ENCODE data around the gene ENPP3.

The ENPP3 gene

GRCh38 chr6:131769385-131770141 lies 132.5 kb downstream of the ENPP3 start:
- no peak for DNase-seq

GRCh38 chr6:131770776-131771175 lies 133.7 kb downstream of the ENPP3 start:
- no peak for DNase-seq

- no peak for DNase-seq
Observed at GRCh38 chr6:131773284-131773950, 136.3 kb downstream of the ENPP3 start.

GRCh38 chr6:131775886-131776285 lies 138.8 kb downstream of the ENPP3 start:
- no peak for DNase-seq

- no peak for DNase-seq
Observed at GRCh38 chr6:131776985-131777384, 139.9 kb downstream of the ENPP3 start.

GRCh38 chr6:131778169-131778568 lies 141.1 kb downstream of the ENPP3 start:
- no peak for DNase-seq

- DNase-seq = no peak
Observed at GRCh38 chr6:131779304-131779703, 142.2 kb downstream of the ENPP3 start.

- DNase-seq = no peak
Observed at GRCh38 chr6:131780600-131780999, 143.5 kb downstream of the ENPP3 start.

GRCh38 chr6:131781687-131782086 lies 144.6 kb downstream of the ENPP3 start:
- no peak for DNase-seq

GRCh38 chr6:131782764-131783163 lies 145.7 kb downstream of the ENPP3 start:
- no peak for DNase-seq

GRCh38 chr6:131784561-131784960 lies 147.5 kb downstream of the ENPP3 start:
- DNase-seq = no peak

- no peak for DNase-seq
Observed at GRCh38 chr6:131787079-131787478, 150.0 kb downstream of the ENPP3 start.

- no peak for DNase-seq
Observed at GRCh38 chr6:131787766-131788712, 150.9 kb downstream of the ENPP3 start.

GRCh38 chr6:131789219-131789618 lies 152.1 kb downstream of the ENPP3 start:
- DNase-seq = no peak

- no peak for DNase-seq
Observed at GRCh38 chr6:131791476-131791875, 154.4 kb downstream of the ENPP3 start.

- no peak for DNase-seq
Observed at GRCh38 chr6:131792091-131792496, 155.0 kb downstream of the ENPP3 start.

- no peak for DNase-seq
Observed at GRCh38 chr6:131795366-131795765, 158.3 kb downstream of the ENPP3 start.
